Measurements from ENCODE around the gene MACF1.

The MACF1 gene

DNA sequence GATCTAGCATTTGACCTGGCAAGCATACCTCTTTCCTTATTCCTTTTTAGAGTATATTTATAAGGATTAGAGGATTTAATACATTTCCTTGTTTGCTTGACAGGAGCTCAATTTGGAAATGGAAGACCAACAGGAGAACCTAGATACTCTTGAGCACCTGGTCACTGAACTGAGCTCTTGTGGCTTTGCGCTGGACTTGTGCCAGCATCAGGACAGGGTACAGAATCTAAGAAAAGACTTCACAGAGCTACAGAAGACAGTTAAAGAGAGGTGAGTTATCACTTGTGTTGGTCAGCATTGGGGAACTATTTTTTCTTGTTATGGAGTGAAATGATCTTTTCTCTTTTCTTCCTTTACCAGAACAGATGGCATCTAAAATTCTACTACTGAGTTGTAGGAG, 163.6 kb downstream of the MACF1 start:
- DNase-seq = no peak

DNA sequence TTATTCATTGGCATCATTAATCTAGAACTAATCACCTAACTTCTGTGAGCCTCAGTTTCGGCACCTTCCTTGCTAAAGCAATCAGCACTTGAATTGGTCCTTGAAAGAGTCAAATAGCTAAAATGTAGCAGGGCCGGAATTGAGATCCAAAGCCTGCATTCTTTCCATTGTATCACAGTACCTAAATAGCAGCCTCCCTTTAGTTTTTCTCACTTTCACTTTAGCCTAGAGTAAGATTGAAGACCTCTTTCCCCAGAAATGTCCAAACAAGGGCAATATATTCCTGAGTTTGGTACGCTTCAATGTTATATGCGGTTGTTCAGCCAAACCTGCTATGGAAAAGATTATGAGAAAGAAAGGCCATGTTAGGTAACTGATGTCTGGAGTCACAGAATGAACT, 165.1 kb downstream of the MACF1 start:
- DNase-seq = no peak

DNA sequence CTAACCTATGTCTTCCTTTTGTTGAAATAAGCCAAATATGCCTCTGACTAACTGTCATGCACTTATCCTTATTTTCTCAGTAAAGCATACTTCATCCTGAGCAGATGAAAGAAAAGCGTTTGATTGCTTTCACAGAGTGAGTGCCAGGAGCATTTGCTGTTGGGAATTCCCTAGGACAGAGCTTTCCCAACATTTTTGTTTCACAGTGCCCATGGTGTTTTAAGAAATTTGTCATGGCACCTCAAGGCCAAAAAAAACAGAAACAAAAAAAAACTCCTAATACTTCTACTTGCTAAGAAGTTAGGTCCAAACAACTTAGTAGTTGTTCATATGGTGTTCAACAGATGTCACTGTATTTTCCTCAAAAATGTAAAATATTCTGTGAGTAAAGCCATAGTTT, 166.1 kb downstream of the MACF1 start:
- DNase-seq = no peak

DNA sequence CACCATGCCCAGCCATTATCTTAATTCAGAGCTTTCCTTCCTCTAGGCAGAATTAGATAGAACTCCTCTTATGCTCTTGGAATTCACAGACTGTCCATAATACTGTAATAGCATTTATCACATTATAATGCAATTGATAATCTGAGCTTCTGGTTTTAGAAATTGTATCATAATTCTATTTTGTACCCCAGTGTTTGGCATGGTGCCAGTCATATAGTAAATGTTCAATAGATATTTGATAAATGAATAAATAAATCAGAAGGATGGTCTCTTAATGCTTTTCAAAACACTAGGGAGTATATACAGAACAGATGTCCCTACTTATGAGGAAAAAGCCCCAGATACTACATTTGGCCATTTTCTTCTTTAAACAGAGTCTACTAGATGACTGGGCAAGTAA, 167.6 kb downstream of the MACF1 start:
- no peak for DNase-seq

DNA sequence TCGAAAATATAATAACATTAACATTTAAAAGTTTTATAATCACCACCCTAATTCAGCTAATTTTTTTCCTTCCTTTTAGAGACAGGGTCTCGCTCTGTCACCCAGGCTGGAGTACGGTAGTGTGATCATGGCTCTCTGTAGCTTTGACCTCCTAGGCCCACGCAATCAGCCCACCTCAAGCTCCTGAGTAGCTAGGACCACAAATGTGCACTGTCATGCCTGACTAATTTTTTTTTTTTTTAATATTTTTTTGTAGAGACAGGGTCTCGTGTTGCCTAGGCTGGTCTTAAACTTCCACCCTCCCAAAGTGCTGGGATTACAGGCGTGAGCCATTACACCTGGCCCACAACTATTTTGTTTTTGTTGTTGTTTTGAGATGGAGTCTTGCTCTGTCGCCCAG, 172.2 kb downstream of the MACF1 start:
- DNase-seq = no peak

DNA sequence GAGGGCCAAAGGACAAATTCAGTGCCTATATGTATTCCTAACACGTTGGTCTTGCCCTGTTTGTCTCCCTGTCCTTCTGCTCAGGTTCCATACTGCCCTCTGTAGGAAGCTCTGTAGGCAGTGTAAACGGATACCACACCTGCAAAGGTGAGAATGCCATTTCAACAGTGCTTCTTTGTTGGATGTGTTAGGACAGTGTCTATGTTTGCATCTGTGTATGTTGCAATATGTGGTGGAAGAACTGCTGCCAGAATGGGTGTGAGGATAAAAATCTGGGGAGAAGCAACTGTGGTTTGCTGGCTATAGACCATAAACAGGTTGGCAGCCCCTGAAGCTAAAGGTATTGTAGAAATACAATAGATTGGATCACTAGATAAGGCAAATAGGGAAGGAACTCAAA, 173.9 kb downstream of the MACF1 start:
- DNase-seq = no peak

DNA sequence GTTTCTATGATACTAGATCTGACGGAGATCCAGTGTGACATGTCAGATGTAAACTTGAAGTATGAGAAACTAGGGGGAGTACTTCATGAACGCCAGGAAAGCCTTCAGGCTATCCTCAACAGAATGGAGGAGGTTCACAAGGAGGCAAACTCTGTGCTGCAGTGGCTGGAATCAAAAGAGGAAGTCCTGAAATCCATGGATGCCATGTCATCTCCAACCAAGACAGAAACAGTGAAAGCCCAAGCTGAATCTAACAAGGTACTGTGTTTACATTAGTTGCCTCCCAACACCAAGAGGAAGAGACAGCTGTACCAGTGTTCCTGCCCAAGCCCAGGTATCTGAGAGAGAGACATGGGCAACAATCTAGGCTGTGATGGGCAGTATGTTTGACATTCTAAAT, 174.7 kb downstream of the MACF1 start:
- no peak for DNase-seq

DNA sequence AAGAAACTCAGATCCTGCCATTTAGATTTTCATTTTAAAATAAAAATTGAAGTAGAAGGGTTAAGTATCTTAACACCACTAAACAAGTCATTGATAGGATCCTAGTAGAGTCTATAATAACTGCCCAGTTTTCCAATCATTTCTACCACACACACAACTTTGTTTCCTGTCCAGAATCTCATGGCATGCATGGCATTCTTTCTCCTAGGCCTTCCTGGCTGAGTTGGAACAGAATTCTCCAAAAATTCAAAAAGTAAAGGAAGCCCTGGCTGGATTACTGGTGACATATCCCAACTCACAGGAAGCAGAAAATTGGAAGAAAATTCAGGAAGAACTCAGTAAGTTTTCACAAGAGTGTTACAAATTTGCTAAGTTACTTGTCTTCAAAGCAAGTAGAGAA, 175.5 kb downstream of the MACF1 start:
- no peak for DNase-seq

DNA sequence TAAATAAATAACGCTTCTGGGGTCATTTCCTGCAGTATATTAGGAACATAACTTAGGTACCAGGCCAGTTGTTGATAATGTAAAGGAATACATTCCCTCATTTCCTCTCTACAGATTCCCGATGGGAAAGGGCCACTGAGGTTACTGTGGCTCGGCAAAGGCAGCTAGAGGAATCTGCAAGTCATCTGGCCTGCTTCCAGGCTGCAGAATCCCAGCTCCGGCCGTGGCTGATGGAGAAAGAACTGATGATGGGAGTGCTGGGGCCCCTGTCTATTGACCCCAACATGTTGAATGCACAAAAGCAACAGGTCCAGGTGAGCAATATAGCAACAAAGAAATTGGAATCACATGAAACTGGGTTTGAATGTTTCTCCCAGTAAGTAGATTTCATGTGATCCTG, 177.3 kb downstream of the MACF1 start:
- no peak for DNase-seq

DNA sequence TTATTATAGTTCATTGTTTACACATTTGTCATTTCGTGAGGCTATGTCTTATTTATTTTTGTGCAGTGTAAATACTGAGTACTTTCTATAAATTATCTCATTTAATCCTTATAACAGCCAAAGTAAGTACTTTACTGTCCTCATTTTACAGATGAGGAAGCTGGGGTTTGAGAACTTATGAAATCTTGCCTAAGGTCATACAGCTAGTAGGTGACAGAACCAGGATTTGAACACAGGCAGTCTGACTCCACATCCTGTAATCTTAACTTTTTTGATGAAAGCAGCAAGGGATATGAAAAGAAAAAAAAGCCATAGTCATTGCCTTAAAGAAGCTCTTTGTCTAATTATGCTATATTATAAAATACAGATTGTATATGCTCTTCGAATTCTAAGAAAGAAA, 179.8 kb downstream of the MACF1 start:
- DNase-seq = no peak

DNA sequence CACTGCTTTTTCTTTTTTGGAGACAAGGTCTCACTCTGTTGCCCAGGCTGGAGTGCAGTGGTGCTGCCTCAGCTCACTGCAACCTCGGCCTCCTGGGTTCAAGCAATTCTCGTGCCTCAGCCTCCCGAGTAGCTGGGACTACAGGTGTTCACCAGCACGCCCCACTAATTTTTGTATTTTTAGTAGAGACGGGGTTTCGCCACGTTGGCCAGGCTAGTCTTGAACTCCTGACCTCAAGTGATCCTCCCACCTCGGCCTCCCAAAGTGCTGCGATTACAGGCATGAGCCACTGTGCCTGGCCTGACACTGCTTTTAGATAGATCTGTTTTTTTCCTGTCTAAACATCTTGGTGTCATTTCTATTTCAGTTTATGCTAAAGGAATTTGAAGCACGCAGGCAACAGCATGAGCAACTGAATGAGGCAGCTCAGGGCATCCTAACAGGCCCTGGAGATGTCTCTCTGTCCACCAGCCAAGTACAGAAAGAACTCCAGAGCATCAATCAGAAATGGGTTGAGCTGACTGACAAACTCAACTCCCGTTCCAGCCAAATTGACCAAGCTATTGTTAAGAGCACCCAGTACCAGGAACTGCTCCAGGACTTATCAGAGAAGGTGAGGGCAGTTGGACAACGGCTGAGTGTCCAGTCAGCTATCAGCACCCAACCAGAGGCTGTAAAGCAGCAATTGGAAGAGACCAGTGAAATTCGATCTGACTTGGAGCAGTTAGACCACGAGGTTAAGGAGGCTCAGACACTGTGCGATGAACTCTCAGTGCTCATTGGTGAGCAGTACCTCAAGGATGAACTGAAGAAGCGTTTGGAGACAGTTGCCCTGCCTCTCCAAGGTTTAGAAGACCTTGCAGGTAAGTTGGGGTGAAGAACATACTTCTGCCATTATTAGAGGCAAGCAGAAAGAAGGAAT, 180.8 kb downstream of the MACF1 start:
- no peak for DNase-seq

DNA sequence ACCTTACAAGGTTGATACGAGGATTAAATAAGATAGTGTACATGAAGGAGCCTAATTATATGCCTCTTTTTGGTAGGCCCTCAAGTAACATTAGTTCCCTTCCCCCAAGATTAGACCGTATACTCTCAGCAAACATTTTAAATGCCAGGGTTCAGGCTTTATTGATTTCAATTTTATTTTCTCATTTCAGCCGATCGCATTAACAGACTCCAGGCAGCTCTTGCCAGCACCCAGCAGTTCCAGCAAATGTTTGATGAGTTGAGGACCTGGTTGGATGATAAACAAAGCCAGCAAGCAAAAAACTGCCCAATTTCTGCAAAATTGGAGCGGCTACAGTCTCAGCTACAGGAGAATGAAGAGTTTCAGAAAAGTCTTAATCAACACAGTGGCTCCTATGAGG, 182.5 kb downstream of the MACF1 start:
- no peak for DNase-seq

DNA sequence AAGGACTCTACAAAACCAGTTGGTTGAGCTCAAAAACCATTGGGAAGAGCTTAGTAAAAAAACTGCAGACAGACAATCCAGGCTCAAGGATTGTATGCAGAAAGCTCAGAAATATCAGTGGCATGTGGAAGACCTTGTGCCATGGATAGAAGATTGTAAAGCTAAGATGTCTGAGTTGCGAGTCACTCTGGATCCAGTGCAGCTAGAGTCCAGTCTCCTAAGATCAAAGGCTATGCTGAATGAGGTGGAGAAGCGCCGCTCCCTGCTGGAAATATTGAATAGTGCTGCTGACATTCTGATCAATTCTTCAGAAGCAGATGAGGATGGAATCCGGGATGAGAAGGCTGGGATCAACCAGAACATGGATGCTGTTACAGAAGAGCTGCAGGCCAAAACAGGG, 183.0 kb downstream of the MACF1 start:
- no peak for DNase-seq

DNA sequence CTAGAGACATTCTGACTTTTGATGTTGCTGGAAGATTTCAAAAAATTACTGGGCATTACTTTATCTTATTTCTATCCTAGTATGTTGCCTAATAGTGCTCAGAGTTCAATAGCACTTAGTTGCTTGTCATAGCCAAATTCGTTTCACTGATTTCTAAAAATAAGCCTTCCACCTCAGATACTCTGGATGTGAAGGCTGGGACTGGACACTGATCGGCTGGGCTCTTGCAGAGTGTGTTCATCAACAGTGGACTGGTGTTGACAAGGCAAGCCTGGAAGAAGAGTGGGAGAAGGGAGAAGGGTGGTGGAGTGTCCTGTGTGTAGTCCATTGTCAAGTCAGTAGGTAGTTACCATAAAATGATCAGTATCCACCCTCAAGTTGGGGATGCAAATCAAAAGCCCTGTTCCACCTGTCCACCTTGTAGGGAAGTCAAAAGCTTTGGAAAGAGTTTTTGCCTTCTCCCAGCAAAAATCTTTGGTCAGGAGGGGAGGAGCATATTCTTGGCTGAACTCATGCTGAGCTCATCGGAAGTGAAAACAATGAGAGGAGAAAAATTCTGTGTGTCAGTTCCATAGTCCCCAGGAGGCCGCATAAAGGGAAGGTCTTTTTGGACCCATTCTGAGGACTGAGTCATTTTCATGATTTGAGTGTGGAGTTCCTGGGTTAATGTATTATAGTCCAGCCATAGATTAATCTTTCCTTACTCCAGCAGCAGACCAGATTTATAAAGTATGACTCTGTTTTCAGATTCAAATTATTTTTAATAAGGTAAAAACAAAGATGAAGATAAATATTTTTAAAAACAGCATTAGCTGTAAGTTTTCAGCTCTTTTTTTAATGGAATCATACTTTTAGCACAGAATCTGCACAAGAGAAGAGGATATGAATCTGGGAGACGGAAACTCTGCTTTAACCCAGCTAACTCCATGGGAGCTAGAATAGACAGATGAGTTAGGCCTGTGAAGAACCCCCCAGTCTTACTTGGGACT, 187.5 kb downstream of the MACF1 start:
- peak; percentile 57 for DNase-seq

DNA sequence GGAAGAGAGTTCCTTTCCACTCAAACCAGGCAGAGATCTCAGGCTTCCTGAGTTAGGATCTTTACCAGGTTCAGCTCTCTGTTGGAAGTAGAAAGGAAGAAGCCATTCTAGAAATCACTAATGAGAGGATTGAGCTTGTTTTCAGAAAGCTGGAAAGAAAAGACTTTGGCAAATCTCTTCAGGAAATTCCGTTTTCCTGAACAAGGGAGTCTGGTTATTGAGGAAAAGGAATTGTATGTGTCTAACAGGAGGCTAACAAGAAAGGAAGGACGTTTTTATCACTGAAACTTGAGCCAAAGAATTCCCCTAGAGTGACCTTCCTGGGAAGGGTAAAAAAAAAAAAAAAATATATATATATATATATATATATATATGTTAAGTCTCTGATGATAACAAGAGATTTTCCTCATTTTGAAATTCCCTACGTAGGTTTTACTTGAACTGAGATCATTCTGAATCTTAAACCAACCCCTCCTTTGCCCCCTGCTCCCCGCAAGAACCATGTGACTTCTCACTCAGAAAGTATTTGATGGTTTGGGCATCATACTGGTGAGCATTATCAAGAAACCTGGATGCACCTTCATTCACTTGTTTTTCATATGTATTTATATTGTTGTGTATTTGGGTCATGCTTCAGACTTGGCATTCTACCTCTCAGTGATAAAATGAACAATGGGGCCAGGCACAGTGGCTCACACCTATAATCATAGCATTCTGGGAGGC, 188.5 kb downstream of the MACF1 start:
- no peak for DNase-seq

DNA sequence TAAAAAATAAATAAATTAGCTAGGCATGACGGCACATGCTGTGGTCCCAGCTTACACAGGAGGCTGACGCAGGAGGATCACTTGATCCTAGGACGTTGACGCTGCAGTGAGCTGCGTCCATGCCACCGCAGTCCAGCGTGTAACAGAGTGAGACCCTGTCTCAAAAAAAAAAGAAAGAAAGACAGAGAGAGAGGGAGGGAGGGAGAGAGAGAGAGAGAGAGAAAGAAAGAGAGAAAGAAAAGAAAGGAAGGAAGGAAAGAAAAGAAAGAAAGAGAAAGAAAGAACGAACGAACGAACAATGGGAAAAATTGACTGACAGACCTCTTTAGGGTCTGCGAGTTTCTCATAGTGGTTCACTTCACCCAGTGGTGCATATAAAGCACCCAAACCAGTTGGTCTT, 189.2 kb downstream of the MACF1 start:
- no peak for DNase-seq

DNA sequence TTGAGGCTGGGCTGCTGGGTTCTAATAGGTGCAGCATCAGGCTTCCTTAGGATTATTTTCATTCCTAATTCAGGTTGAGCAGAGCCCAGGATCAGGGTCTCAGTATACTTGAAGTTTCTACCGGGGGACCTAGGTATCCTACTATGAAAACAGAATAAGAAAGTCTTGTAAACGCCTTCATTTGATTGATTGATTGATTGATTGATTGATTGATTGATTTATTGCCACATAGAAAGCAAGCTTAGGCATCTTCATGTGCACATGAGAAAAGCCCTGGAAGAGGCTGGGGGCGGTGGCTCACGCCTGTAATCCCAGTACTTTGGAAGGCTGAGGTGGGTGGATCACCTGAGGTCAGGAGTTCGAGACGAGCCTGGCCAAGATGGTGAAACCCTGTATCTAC, 189.6 kb downstream of the MACF1 start:
- DNase-seq = no peak

DNA sequence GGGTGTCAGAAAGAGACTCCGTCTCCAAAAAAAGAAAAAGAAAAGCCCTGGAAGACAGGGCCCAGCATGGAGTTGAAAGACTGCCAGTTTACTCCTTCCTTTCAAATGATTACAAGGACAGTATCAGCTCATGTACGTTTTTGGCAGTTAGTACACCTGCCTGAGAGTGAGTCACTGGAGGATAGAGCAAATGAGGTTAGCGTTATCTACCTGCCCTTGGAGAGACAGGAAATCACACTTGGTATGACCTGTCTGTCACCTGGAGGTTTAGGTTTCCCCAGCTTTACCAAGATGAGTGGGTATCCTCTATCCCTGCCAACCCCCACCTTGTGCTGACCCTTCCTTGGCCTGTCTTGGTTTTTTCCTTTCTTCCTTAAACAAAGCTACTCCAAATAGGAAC, 190.1 kb downstream of the MACF1 start:
- no peak for DNase-seq

DNA sequence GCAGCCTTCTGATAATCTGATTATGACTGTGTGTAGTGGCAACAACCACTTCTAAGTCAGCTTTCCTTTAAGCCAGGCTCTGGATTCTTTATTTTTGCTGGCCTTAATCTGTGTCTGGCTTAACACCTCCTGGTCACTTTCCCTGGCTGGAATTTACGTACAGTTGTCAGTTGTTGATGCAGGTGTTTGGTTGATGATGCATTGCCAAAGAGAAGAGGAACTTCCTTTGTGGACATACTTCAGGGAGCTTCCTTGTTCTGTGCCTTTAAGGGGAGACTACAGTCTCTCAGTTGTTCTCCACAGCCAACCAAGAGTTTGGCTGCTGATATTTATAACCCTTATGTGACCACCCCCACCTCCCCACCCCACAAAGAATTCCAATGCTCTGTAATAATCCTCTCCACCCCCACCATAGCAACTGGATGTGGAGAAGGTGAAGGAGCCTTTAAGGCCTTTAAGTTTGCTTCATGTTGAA, 190.9 kb downstream of the MACF1 start:
- DNase-seq = no peak

DNA sequence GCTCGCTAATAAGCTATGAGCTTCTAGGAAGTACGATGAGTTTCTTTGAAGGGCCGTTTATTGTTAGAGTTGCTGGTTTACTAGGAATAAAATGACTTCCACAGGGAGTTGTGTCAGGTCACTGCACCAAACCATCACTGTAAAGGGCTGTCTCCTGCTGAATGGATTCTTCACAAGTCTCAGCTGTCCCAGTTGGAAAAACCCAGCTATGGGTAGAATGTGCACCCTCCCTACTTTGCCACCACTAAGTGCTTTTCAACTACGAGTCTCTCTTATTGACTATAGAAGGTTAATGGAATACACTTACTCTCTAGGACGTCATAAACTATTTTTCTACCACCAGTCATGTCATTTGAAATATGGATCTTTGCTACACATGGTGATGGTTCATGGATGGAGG, 192.2 kb downstream of the MACF1 start:
- no peak for DNase-seq

DNA sequence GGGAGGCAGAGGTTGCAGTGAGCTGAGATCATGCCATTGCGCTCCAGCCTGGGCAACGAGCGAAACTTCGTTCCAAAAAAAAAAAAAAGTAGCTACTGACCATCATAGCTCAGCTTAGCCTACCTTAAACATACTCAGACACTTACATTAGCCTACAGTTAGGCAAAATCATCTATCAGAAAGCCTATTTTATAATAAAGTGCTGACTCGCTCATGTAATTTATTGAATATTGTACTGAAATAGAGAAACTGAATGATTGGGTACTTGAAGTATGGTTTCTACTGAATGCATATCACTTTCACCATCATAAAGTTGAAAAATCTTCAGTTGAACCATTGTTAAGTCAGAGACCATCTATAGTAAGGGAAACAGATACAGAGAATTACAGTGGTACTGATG, 193.0 kb downstream of the MACF1 start:
- DNase-seq = no peak

DNA sequence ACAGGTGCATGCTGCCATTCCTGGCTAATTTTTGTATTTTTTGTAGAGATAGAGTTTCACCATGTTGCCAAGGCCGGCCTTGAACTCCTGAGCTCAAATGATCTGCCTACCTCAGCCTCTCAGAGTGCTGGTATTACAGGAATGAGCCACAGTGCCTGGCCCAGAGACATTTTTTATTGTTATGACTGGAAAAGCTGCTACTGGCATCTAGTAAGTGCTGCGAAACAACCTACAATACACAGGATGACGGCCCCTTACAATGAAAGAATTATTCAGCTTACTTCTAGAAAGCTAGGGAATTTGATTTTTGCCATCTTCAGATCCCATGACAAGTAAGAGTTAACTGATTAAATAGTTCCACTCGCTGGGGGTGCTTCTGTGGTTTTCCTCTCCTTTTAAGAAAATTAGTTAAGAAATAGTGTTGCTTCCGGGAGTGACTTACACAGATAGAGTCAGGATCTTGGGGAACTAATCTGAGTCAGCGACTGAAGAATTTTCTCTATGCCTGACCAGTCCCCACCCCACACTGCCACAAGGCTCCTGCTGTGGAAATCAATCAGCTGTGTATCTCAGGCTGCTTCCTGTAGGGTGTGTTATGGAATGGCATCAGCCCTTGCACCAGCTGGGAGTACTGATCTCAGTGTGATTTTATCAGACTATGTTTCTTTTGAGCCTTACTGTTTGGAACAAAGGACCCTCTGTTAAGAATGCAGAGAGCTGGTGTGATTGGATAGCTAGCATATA, 194.0 kb downstream of the MACF1 start:
- DNase-seq = peak; percentile 47

Data from retina (tissue), 1 donor.